CD1c-positive myeloid dendritic cell (primary cell): ENCODE data around the gene EVI2A.

Experiments used
- DNase-seq: peaks from one replicate; pipeline ENCODE4 v3.0.0-alpha.2; 2016; ENCODE audit errors: extremely low spot score

The EVI2A gene

GRCh38 chr17:31273516-31273915 lies 47.9 kb downstream of the EVI2A start:
- DNase-seq = no peak

GRCh38 chr17:31272803-31273202 lies 48.6 kb downstream of the EVI2A start:
- no peak for DNase-seq

GRCh38 chr17:31272236-31272635 lies 49.2 kb downstream of the EVI2A start:
- no peak for DNase-seq

- no peak for DNase-seq
Measured at GRCh38 chr17:31269578-31269983, 51.8 kb downstream of the EVI2A start.

GRCh38 chr17:31269036-31269577 lies 52.3 kb downstream of the EVI2A start:
- no peak for DNase-seq
